ENCODE results near the gene USP48.

The USP48 gene

GRCh38 chr1:21759818-21760217, 23.1 kb downstream of the USP48 start:
- ATAC-seq (replicated peaks), result no peak
- Mint-ChIP-seq H3K4me3 (no peak overlapping the region), H3K4me1 (ENCODE audit: low read depth in 2 of 2) (peaks cover 22 to 46% of the 10 kb centered on the region in 2 donors), H3K9me3 (no peaks in the 10 kb centered on the region), H3K36me3 (ENCODE audit: insufficient read depth) (peaks cover 35% of the 10 kb centered on the region), H3K27me3 (no peaks in the 10 kb centered on the region), H3K27ac (no peak overlapping the region)
- no peak for DNase-seq

- Mint-ChIP-seq H3K27ac (peak overlapping the region in 1 of 2 donors; percentile 16), H3K4me3 (no peak overlapping the region), H3K4me1 (ENCODE audit: low read depth in 2 of 2) (peaks cover 22 to 46% of the 10 kb centered on the region in 2 donors), H3K9me3 (no peaks in the 10 kb centered on the region), H3K27me3 (no peaks in the 10 kb centered on the region), H3K36me3 (ENCODE audit: insufficient read depth) (peaks cover 40% of the 10 kb centered on the region)
- no peak for ATAC-seq (replicated peaks)
- DNase-seq, result no peak
These were observed 23.8 kb downstream of the USP48 start for GRCh38 chr1:21759182-21759581.

GRCh38 chr1:21758614-21759013, 24.3 kb downstream of the USP48 start:
- Mint-ChIP-seq H3K27me3 (no peaks in the 10 kb centered on the region), H3K4me3 (no peak overlapping the region), H3K9me3 (no peaks in the 10 kb centered on the region), H3K27ac (peak overlapping the region in 1 of 2 donors; percentile 16), H3K36me3 (ENCODE audit: insufficient read depth) (peaks cover 44% of the 10 kb centered on the region), H3K4me1 (ENCODE audit: low read depth in 2 of 2) (peaks cover 18 to 42% of the 10 kb centered on the region in 2 donors)
- ATAC-seq (replicated peaks), result no peak
- no peak for DNase-seq

- Mint-ChIP-seq H3K4me3 (no peak overlapping the region), H3K27me3 (no peaks in the 10 kb centered on the region), H3K9me3 (no peaks in the 10 kb centered on the region), H3K4me1 (ENCODE audit: low read depth in 2 of 2) (peaks cover 11 to 26% of the 10 kb centered on the region in 2 donors), H3K36me3 (ENCODE audit: insufficient read depth) (peaks cover 58% of the 10 kb centered on the region), H3K27ac (no peak overlapping the region)
- DNase-seq (no peak), ATAC-seq (replicated peaks) (no peak)
These were observed 26.4 kb downstream of the USP48 start for GRCh38 chr1:21756393-21757089.

GRCh38 chr1:21755067-21755466, 27.9 kb downstream of the USP48 start:
- peaks cover 70% of the 10 kb centered on the region for H3K36me3 Mint-ChIP-seq (ENCODE audit: insufficient read depth)
- no peak overlapping the region for H3K4me3 Mint-ChIP-seq
- no peaks in the 10 kb centered on the region for H3K27me3 Mint-ChIP-seq
- ATAC-seq (replicated peaks), result no peak
- H3K4me1 Mint-ChIP-seq (ENCODE audit: low read depth in 2 of 2), result peaks cover 11 to 24% of the 10 kb centered on the region in 2 donors
- H3K27ac Mint-ChIP-seq, result peak overlapping the region in 1 of 2 donors; percentile 2
- DNase-seq, result no peak
- H3K9me3 Mint-ChIP-seq, result no peaks in the 10 kb centered on the region

GRCh38 chr1:21754583-21754982, 28.4 kb downstream of the USP48 start:
- H3K27ac Mint-ChIP-seq, result peak overlapping the region in 1 of 2 donors; percentile 2
- no peak for ATAC-seq (replicated peaks)

GRCh38 chr1:21752186-21752585, 30.8 kb downstream of the USP48 start:
- peaks cover 0 to 3% of the 10 kb centered on the region in 2 donors for H3K4me1 Mint-ChIP-seq (ENCODE audit: low read depth in 2 of 2)
- DNase-seq, result no peak
- no peak overlapping the region for H3K27ac Mint-ChIP-seq
- no peak for ATAC-seq (replicated peaks)
- no peak overlapping the region for H3K4me3 Mint-ChIP-seq
- H3K9me3 Mint-ChIP-seq, result no peaks in the 10 kb centered on the region
- no peaks in the 10 kb centered on the region for H3K27me3 Mint-ChIP-seq
- H3K36me3 Mint-ChIP-seq (ENCODE audit: insufficient read depth), result peaks cover 81% of the 10 kb centered on the region

More at GRCh38 chr1:21754583-21754982, 28.4 kb downstream of the USP48 start:
- DNase-seq, result no peak
- Mint-ChIP-seq H3K27me3 (no peaks in the 10 kb centered on the region), H3K4me1 (ENCODE audit: low read depth in 2 of 2) (peaks cover 10 to 19% of the 10 kb centered on the region in 2 donors), H3K36me3 (ENCODE audit: insufficient read depth) (peaks cover 74% of the 10 kb centered on the region), H3K9me3 (no peaks in the 10 kb centered on the region), H3K4me3 (no peak overlapping the region)

- Mint-ChIP-seq H3K4me1 (ENCODE audit: low read depth in 2 of 2) (peaks cover 0 to 3% of the 10 kb centered on the region in 2 donors), H3K27me3 (no peaks in the 10 kb centered on the region), H3K36me3 (ENCODE audit: insufficient read depth) (peaks cover 85% of the 10 kb centered on the region), H3K4me3 (no peak overlapping the region), H3K27ac (peak overlapping the region in 1 of 2 donors; percentile 38), H3K9me3 (no peaks in the 10 kb centered on the region)
- no peak for ATAC-seq (replicated peaks)
- no peak for DNase-seq
These were observed 31.7 kb downstream of the USP48 start for GRCh38 chr1:21751281-21751680.

GRCh38 chr1:21750841-21751240, 32.1 kb downstream of the USP48 start:
- Mint-ChIP-seq H3K27ac (peak overlapping the region in 1 of 2 donors; percentile 38), H3K27me3 (no peaks in the 10 kb centered on the region), H3K36me3 (ENCODE audit: insufficient read depth) (peaks cover 85% of the 10 kb centered on the region), H3K4me3 (no peak overlapping the region), H3K4me1 (ENCODE audit: low read depth in 2 of 2) (peaks cover 0 to 3% of the 10 kb centered on the region in 2 donors), H3K9me3 (no peaks in the 10 kb centered on the region)
- ATAC-seq (replicated peaks) (no peak), DNase-seq (no peak)

GRCh38 chr1:21749859-21750468, 33.0 kb downstream of the USP48 start:
- H3K27me3 Mint-ChIP-seq, result no peaks in the 10 kb centered on the region
- peaks cover 0 to 3% of the 10 kb centered on the region in 2 donors for H3K4me1 Mint-ChIP-seq (ENCODE audit: low read depth in 2 of 2)
- no peak overlapping the region for H3K4me3 Mint-ChIP-seq
- DNase-seq, result no peak
- H3K27ac Mint-ChIP-seq, result no peak overlapping the region
- no peaks in the 10 kb centered on the region for H3K9me3 Mint-ChIP-seq
- no peak for ATAC-seq (replicated peaks)
- peaks cover 83% of the 10 kb centered on the region for H3K36me3 Mint-ChIP-seq (ENCODE audit: insufficient read depth)

- H3K27ac Mint-ChIP-seq, result peak overlapping the region in 1 of 2 donors; percentile 30
- peaks cover 82% of the 10 kb centered on the region for H3K36me3 Mint-ChIP-seq (ENCODE audit: insufficient read depth)
- ATAC-seq (replicated peaks), result no peak
- no peak for DNase-seq
- no peaks in the 10 kb centered on the region for H3K27me3 Mint-ChIP-seq
- H3K4me3 Mint-ChIP-seq, result no peak overlapping the region
- H3K9me3 Mint-ChIP-seq, result no peaks in the 10 kb centered on the region
- peaks cover 0 to 3% of the 10 kb centered on the region in 2 donors for H3K4me1 Mint-ChIP-seq (ENCODE audit: low read depth in 2 of 2)
These were observed 33.8 kb downstream of the USP48 start for GRCh38 chr1:21749109-21749508.

GRCh38 chr1:21743476-21743875, 39.5 kb downstream of the USP48 start:
- H3K4me1 Mint-ChIP-seq (ENCODE audit: low read depth in 2 of 2), result peaks cover 0 to 11% of the 10 kb centered on the region in 2 donors
- no peak for ATAC-seq (replicated peaks)
- peaks cover 80% of the 10 kb centered on the region for H3K36me3 Mint-ChIP-seq (ENCODE audit: insufficient read depth)

GRCh38 chr1:21742578-21742977, 40.4 kb downstream of the USP48 start:
- Mint-ChIP-seq H3K27ac (peak overlapping the region in 1 of 2 donors; percentile 77), H3K9me3 (no peaks in the 10 kb centered on the region), H3K36me3 (ENCODE audit: insufficient read depth) (peaks cover 77% of the 10 kb centered on the region), H3K4me3 (no peak overlapping the region), H3K4me1 (ENCODE audit: low read depth in 2 of 2) (peaks cover 0 to 11% of the 10 kb centered on the region in 2 donors), H3K27me3 (no peaks in the 10 kb centered on the region)
- no peak for DNase-seq
- ATAC-seq (replicated peaks), result no peak

More at GRCh38 chr1:21743476-21743875, 39.5 kb downstream of the USP48 start:
- Mint-ChIP-seq H3K27me3 (no peaks in the 10 kb centered on the region), H3K9me3 (no peaks in the 10 kb centered on the region), H3K27ac (no peak overlapping the region), H3K4me3 (no peak overlapping the region)
- no peak for DNase-seq

GRCh38 chr1:21741206-21741605, 41.7 kb downstream of the USP48 start:
- Mint-ChIP-seq H3K4me3 (no peak overlapping the region), H3K36me3 (ENCODE audit: insufficient read depth) (peaks cover 75% of the 10 kb centered on the region), H3K27me3 (no peaks in the 10 kb centered on the region), H3K4me1 (ENCODE audit: low read depth in 2 of 2) (peaks cover 0 to 11% of the 10 kb centered on the region in 2 donors), H3K27ac (peak overlapping the region; percentile 7 to 32), H3K9me3 (no peaks in the 10 kb centered on the region)
- ATAC-seq (replicated peaks) (no peak), DNase-seq (no peak)

All from effector memory CD8-positive, alpha-beta T cell (primary cell).